ENCODE results near the gene EPM2A. TPM values are rescaled to one million over a fixed set of nuclear protein-coding genes. Genes with fewer than 3 reads are reported as not detected.

Gene EPM2A
- polyA plus RNA-seq, 3 donors: 12.1 to 14.2 (median 13.6) TPM

Other genes with a start within 250 kb of the EPM2A start
- gene FBXO30, start 79.3 kb upstream of the EPM2A start, polyA plus RNA-seq (ENCODE audit: insufficient read length in 3 of 3): 10 to 100 TPM; 11.0 to 12.1 (median 11.3) TPM
- 10 to 100 TPM; 21.9 to 25.9 (median 23.0) TPM for gene SHPRH, start 228.8 kb upstream of the EPM2A start, polyA plus RNA-seq (ENCODE audit: insufficient read length in 3 of 3)

Measured in renal cortex interstitium (tissue), 3 donors.